GM12878 (cell line): Measurements from ENCODE around the gene SCNM1. TPM values are rescaled to one million over a fixed set of nuclear protein-coding genes. Genes with fewer than 3 reads are reported as not detected.

Experiments used
- BCL11A ChIP-seq: IDR thresholded peaks from 2 replicates; pipeline ENCODE4 v1.6.1; 2011; ENCODE audit warnings: low read depth, low read length
- CTCF ChIP-seq, 3 experiments: IDR thresholded peaks in 2 of 3; conservative IDR thresholded peaks in 1 of 3; 2 replicates each; pipeline ENCODE4 v1.5.1; 2011; ENCODE audit warnings: low read depth in 3 of 3, low read length in 3 of 3, mild to moderate bottlenecking in 3 of 3, control low read depth in 2 of 3, moderate library complexity in 2 of 3, inconsistent platforms in 1 of 3, mixed read lengths in 1 of 3; ENCODE audit not compliant: control insufficient read depth in 2 of 3, insufficient read depth in 1 of 3; ENCODE audit errors: extremely low read depth in 1 of 3
- EED ChIP-seq: sonication (generic); IDR thresholded peaks from 2 replicates; pipeline ENCODE4 v1.6.1; 2016; ENCODE audit warnings: antibody characterized with exemption, low read depth
- HCFC1 ChIP-seq: fragments of 150-350 bp; IDR thresholded peaks from 2 replicates; pipeline ENCODE4 v1.6.1; 2014; ENCODE audit warnings: low read length
- IKZF1 ChIP-seq: fragments of 450-650 bp; conservative IDR thresholded peaks from 2 replicates; pipeline ENCODE4 v1.6.1; 2017; ENCODE audit warnings: antibody characterized with exemption, mild to moderate bottlenecking
- KDM1A ChIP-seq: fragments of 200-600 bp; sonication (generic); IDR thresholded peaks from 2 replicates; pipeline ENCODE4 v1.6.1; 2016; ENCODE audit warnings: borderline replicate concordance
- MXI1 ChIP-seq: fragments of 150-350 bp; IDR thresholded peaks from 2 replicates; pipeline ENCODE4 v1.6.1; 2011; ENCODE audit warnings: low read depth, mild to moderate bottlenecking, inconsistent platforms, low read length, improper control_type of control experiment
- MYB ChIP-seq: fragments of 150-350 bp; IDR thresholded peaks from 2 replicates; pipeline ENCODE4 v1.6.1; 2014; ENCODE audit warnings: mild to moderate bottlenecking, low read depth, low read length, borderline replicate concordance
- NR2F1 ChIP-seq: fragments of 450-650 bp; conservative IDR thresholded peaks from 2 replicates; pipeline ENCODE4 v1.6.1; 2017; ENCODE audit warnings: mild to moderate bottlenecking
- POLR2AphosphoS5 ChIP-seq: IDR thresholded peaks from 2 replicates; pipeline ENCODE4 v1.6.1; 2011; ENCODE audit warnings: mild to moderate bottlenecking, low read length, inconsistent platforms
- POU2F2 ChIP-seq: IDR thresholded peaks from 3 replicates; pipeline ENCODE4 v1.6.1; 2011; ENCODE audit warnings: low read depth, mild to moderate bottlenecking, low read length, borderline replicate concordance
- RCOR1 ChIP-seq: conservative IDR thresholded peaks from 2 replicates; pipeline ENCODE4 v1.6.1; 2012; ENCODE audit warnings: low read depth, low read length, improper control_type of control experiment
- RUNX3 ChIP-seq: IDR thresholded peaks from 2 replicates; pipeline ENCODE4 v1.6.1; 2012; ENCODE audit warnings: low read length, inconsistent platforms
- SRF ChIP-seq, 2 experiments: IDR thresholded peaks; 2 replicates each; pipeline ENCODE4 v1.6.1; 2011; ENCODE audit warnings: low read depth in 2 of 2, low read length in 2 of 2, mild to moderate bottlenecking in 1 of 2, moderate library complexity in 1 of 2
- TARDBP ChIP-seq: IDR thresholded peaks from 2 replicates; pipeline ENCODE4 v1.6.1; 2016; ENCODE audit warnings: borderline replicate concordance
- TBL1XR1 ChIP-seq: IDR thresholded peaks from 2 replicates; pipeline ENCODE4 v1.6.1; 2012; ENCODE audit warnings: low read depth, low read length, improper control_type of control experiment
- USF2 ChIP-seq: IDR thresholded peaks from 2 replicates; pipeline ENCODE4 v1.6.1; 2011; ENCODE audit warnings: low read depth, low read length, improper control_type of control experiment, borderline replicate concordance
- WRNIP1 ChIP-seq: IDR thresholded peaks from 2 replicates; pipeline ENCODE4 v1.6.1; 2011; ENCODE audit warnings: low read depth, low read length, improper control_type of control experiment, borderline replicate concordance
- ZNF207 ChIP-seq: fragments of 450-650 bp; IDR thresholded peaks from 2 replicates; pipeline ENCODE4 v1.6.1; 2014; ENCODE audit warnings: antibody characterized with exemption, mild to moderate bottlenecking, borderline replicate concordance
- ZNF217 ChIP-seq: fragments of 450-650 bp; IDR thresholded peaks from 2 replicates; pipeline ENCODE4 v1.6.1; 2017; ENCODE audit warnings: antibody characterized with exemption, mild to moderate bottlenecking
- polyA plus RNA-seq, 11 experiments: library from polyadenylated mRNA; depleted of rRNA in 4 of 11; unstranded in 6 of 11; stranded (reverse) in 5 of 11; fragments of >200 nt; fragmentation: Nextera tagmentation in 4 of 11; fragmentation: Illumina TruSeq in 1 of 11; extraction: Ambion mirVana in 4 of 11; extraction: Trizol in 1 of 11; gene quantifications; 1 replicate in 1 of 11; 2 replicates in 10 of 11; pipeline versions ENCODE4 v1.2.1 to v1.2.3, GENCODE V29; 2011 to 2016; ENCODE audit warnings: inconsistent platforms in 2 of 11, missing spikeins in 2 of 11, low read depth in 1 of 11
- total RNA-seq, 4 experiments: library from RNA; depleted of rRNA in 3 of 4; stranded (reverse); fragments of >200 nt in 3 of 4; fragmentation: Illumina TruSeq in 1 of 4; extraction: Trizol in 1 of 4; gene quantifications; 2 replicates each; pipeline versions ENCODE4 v1.2.1 to v1.2.3, GENCODE V29; 2013 to 2021
- TF ChIP-seq, protein P1 (sequence below): IDR thresholded peaks from 2 replicates; pipeline ENCODE4 v1.6.1; 2012; ENCODE audit warnings: low read depth, low read length, improper control_type of control experiment
- TF ChIP-seq, protein P2 (sequence below): fragments of 150-350 bp; IDR thresholded peaks from 2 replicates; pipeline ENCODE4 v1.6.1; 2014; ENCODE audit warnings: mild to moderate bottlenecking, low read depth, low read length
- TF ChIP-seq, protein P3 (sequence below): fragments of 150-350 bp; IDR thresholded peaks from 2 replicates; pipeline ENCODE4 v1.6.1; 2016; ENCODE audit warnings: low read depth, low read length

The SCNM1 gene
- total and polyA plus RNA-seq, 10 of the 15 experiments (the other 5 are each of a cell fraction or from before 2014, with no cell fraction given) = 25.8 to 207 (median 76.9) TPM

GRCh38 chr1:151157067-151157531 lies 8.8 kb upstream of the SCNM1 start (continued):
- TF ChIP-seq WRNIP1 = no peak
- no peak for TF ChIP-seq KDM1A
- no peak for TF ChIP-seq CTCF (IDR thresholded peaks at IDR 0.05 in 2 of 3, conservative IDR thresholded peaks at IDR 0.05 in 1 of 3; ENCODE audit: control insufficient read depth in 2 of 3, extremely low read depth in 1 of 3, insufficient read depth in 1 of 3, low read depth in 3 of 3, low read length in 3 of 3)
- TF ChIP-seq NR2F1 = no peak
- peak; percentile 72; the same call in 1 of the 2 replicates for TF ChIP-seq POLR2AphosphoS5
- peak; percentile 78; the same call in 1 of the 2 replicates for TF ChIP-seq EED
- TF ChIP-seq POU2F2 = 0 out of 3 replicates have a peak, but pooled peaks have one; percentile 10
- no peak for TF ChIP-seq SRF (IDR thresholded peaks at IDR 0.05; ENCODE audit: low read depth in 2 of 2, low read length in 2 of 2)
- TF ChIP-seq, protein P1, sequence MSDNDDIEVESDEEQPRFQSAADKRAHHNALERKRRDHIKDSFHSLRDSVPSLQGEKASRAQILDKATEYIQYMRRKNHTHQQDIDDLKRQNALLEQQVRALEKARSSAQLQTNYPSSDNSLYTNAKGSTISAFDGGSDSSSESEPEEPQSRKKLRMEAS = no peak
- TF ChIP-seq MXI1 = no peak; the same call in 1 of the 2 replicates
- TF ChIP-seq ZNF217 = no peak
- no peak for TF ChIP-seq TARDBP
- TF ChIP-seq MYB = no peak
- no peak for TF ChIP-seq USF2
- TF ChIP-seq IKZF1 = peak; percentile 81
- no peak for TF ChIP-seq TBL1XR1
- peak; percentile 97 for TF ChIP-seq RUNX3
- no peak for TF ChIP-seq BCL11A
- TF ChIP-seq, protein P2, sequence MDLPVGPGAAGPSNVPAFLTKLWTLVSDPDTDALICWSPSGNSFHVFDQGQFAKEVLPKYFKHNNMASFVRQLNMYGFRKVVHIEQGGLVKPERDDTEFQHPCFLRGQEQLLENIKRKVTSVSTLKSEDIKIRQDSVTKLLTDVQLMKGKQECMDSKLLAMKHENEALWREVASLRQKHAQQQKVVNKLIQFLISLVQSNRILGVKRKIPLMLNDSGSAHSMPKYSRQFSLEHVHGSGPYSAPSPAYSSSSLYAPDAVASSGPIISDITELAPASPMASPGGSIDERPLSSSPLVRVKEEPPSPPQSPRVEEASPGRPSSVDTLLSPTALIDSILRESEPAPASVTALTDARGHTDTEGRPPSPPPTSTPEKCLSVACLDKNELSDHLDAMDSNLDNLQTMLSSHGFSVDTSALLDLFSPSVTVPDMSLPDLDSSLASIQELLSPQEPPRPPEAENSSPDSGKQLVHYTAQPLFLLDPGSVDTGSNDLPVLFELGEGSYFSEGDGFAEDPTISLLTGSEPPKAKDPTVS = no peak
- no peak for TF ChIP-seq RCOR1
- TF ChIP-seq HCFC1 = no peak
- TF ChIP-seq ZNF207 = no peak
- TF ChIP-seq, protein P3, sequence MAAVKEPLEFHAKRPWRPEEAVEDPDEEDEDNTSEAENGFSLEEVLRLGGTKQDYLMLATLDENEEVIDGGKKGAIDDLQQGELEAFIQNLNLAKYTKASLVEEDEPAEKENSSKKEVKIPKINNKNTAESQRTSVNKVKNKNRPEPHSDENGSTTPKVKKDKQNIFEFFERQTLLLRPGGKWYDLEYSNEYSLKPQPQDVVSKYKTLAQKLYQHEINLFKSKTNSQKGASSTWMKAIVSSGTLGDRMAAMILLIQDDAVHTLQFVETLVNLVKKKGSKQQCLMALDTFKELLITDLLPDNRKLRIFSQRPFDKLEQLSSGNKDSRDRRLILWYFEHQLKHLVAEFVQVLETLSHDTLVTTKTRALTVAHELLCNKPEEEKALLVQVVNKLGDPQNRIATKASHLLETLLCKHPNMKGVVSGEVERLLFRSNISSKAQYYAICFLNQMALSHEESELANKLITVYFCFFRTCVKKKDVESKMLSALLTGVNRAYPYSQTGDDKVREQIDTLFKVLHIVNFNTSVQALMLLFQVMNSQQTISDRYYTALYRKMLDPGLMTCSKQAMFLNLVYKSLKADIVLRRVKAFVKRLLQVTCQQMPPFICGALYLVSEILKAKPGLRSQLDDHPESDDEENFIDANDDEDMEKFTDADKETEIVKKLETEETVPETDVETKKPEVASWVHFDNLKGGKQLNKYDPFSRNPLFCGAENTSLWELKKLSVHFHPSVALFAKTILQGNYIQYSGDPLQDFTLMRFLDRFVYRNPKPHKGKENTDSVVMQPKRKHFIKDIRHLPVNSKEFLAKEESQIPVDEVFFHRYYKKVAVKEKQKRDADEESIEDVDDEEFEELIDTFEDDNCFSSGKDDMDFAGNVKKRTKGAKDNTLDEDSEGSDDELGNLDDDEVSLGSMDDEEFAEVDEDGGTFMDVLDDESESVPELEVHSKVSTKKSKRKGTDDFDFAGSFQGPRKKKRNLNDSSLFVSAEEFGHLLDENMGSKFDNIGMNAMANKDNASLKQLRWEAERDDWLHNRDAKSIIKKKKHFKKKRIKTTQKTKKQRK = no peak
